Subcutaneous abdominal adipose tissue (tissue), 5 donors: Measurements from ENCODE around the gene CENPE.

Experiments
- H3K27ac ChIP-seq: one replicate; pipeline ENCODE4 v1.7.0; 2013; ENCODE audit warnings: low read depth, mild to moderate bottlenecking, inconsistent platforms, low read length, moderate library complexity
- H3K27me3 ChIP-seq, 5 donors: one replicate each; pipeline ENCODE4 v1.7.0; 2013; ENCODE audit warnings: low read length in 5 of 5, inconsistent platforms in 1 of 5; ENCODE audit not compliant: control insufficient read depth in 5 of 5, insufficient read depth in 4 of 5
- H3K36me3 ChIP-seq, 5 donors: one replicate each; pipeline ENCODE4 v1.7.0; 2013; ENCODE audit warnings: low read length in 5 of 5; ENCODE audit not compliant: control insufficient read depth in 5 of 5, insufficient read depth in 5 of 5
- H3K4me1 ChIP-seq, 5 donors: one replicate each; pipeline ENCODE4 v1.7.0; 2013; ENCODE audit warnings: low read length in 5 of 5, mild to moderate bottlenecking in 3 of 5, moderate library complexity in 1 of 5; ENCODE audit not compliant: control insufficient read depth in 5 of 5, insufficient read depth in 5 of 5
- H3K4me3 ChIP-seq, 5 donors: one replicate each; pipeline ENCODE4 v1.7.0; 2013; ENCODE audit warnings: low read length in 5 of 5, low read depth in 1 of 5
- H3K9ac ChIP-seq, 5 donors: one replicate each; pipeline ENCODE4 v1.7.0; 2013; ENCODE audit warnings: low read length in 5 of 5, mild to moderate bottlenecking in 4 of 5, moderate library complexity in 3 of 5
- H3K9me3 ChIP-seq, 5 donors: one replicate each; pipeline ENCODE4 v1.7.0; 2013; ENCODE audit warnings: low read length in 5 of 5; ENCODE audit not compliant: control insufficient read depth in 5 of 5
- donor health status: healthy.
- donor health status: healthy.
- donor health status: healthy.
- donor health status: healthy.
- donor health status: healthy.

The CENPE gene

GRCh38 chr4:103137446-103137827 lies 60.7 kb downstream of the CENPE start:
- no peak overlapping the region for H3K9ac ChIP-seq

GRCh38 chr4:103136671-103137445 lies 61.3 kb downstream of the CENPE start:
- H3K4me3 ChIP-seq = no peak overlapping the region
- peaks cover 0 to 5% (median 0%) of the 10 kb centered on the region in 5 donors for H3K36me3 ChIP-seq
- H3K27me3 ChIP-seq = no peaks in the 10 kb centered on the region
- H3K9ac ChIP-seq = no peak overlapping the region
- H3K4me1 ChIP-seq = no peaks in the 10 kb centered on the region
- H3K27ac ChIP-seq = no peak overlapping the region
- no peaks in the 10 kb centered on the region for H3K9me3 ChIP-seq

More at GRCh38 chr4:103137446-103137827, 60.7 kb downstream of the CENPE start:
- Histone ChIP-seq H3K4me1 (no peaks in the 10 kb centered on the region), H3K27me3 (no peaks in the 10 kb centered on the region), H3K4me3 (no peak overlapping the region), H3K27ac (no peak overlapping the region), H3K9me3 (no peaks in the 10 kb centered on the region), H3K36me3 (peaks cover 0 to 5% (median 0%) of the 10 kb centered on the region in 5 donors)

- Histone ChIP-seq H3K4me3 (no peak overlapping the region), H3K4me1 (no peaks in the 10 kb centered on the region), H3K27me3 (no peaks in the 10 kb centered on the region), H3K9me3 (peaks cover 0 to 10% (median 0%) of the 10 kb centered on the region in 5 donors), H3K9ac (no peak overlapping the region), H3K27ac (no peak overlapping the region), H3K36me3 (peaks cover 0 to 2% (median 0%) of the 10 kb centered on the region in 5 donors)
These were observed 69.0 kb downstream of the CENPE start for GRCh38 chr4:103129174-103129573.

GRCh38 chr4:103126126-103126525 lies 72.0 kb downstream of the CENPE start:
- Histone ChIP-seq H3K4me1 (no peaks in the 10 kb centered on the region), H3K36me3 (no peaks in the 10 kb centered on the region), H3K9me3 (peaks cover 0 to 10% (median 0%) of the 10 kb centered on the region in 5 donors), H3K9ac (no peak overlapping the region), H3K27ac (no peak overlapping the region), H3K27me3 (no peaks in the 10 kb centered on the region), H3K4me3 (no peak overlapping the region)

- H3K4me1 ChIP-seq = no peaks in the 10 kb centered on the region
- peaks cover 0 to 4% (median 0%) of the 10 kb centered on the region in 5 donors for H3K9me3 ChIP-seq
- H3K27me3 ChIP-seq = no peaks in the 10 kb centered on the region
- H3K36me3 ChIP-seq = no peaks in the 10 kb centered on the region
- no peak overlapping the region for H3K9ac ChIP-seq
- H3K27ac ChIP-seq = no peak overlapping the region
- H3K4me3 ChIP-seq = no peak overlapping the region
These were observed 75.0 kb downstream of the CENPE start for GRCh38 chr4:103123114-103123513.

GRCh38 chr4:103118166-103118565 lies 80.0 kb downstream of the CENPE start:
- Histone ChIP-seq H3K27me3 (no peaks in the 10 kb centered on the region), H3K9me3 (no peaks in the 10 kb centered on the region), H3K9ac (no peak overlapping the region), H3K36me3 (no peaks in the 10 kb centered on the region), H3K27ac (no peak overlapping the region), H3K4me1 (no peaks in the 10 kb centered on the region), H3K4me3 (no peak overlapping the region)

- no peaks in the 10 kb centered on the region for H3K36me3 ChIP-seq
- H3K4me3 ChIP-seq = no peak overlapping the region
- no peaks in the 10 kb centered on the region for H3K27me3 ChIP-seq
- H3K27ac ChIP-seq = no peak overlapping the region
- H3K4me1 ChIP-seq = no peaks in the 10 kb centered on the region
- H3K9ac ChIP-seq = no peak overlapping the region
- no peaks in the 10 kb centered on the region for H3K9me3 ChIP-seq
These were observed 86.5 kb downstream of the CENPE start for GRCh38 chr4:103111598-103111997.

- Histone ChIP-seq H3K4me3 (no peak overlapping the region), H3K9me3 (no peaks in the 10 kb centered on the region), H3K4me1 (no peaks in the 10 kb centered on the region), H3K27me3 (no peaks in the 10 kb centered on the region), H3K36me3 (no peaks in the 10 kb centered on the region), H3K27ac (no peak overlapping the region), H3K9ac (no peak overlapping the region)
These were observed 89.6 kb downstream of the CENPE start for GRCh38 chr4:103108542-103108941.

- H3K9me3 ChIP-seq = no peaks in the 10 kb centered on the region
- H3K27me3 ChIP-seq = no peaks in the 10 kb centered on the region
- no peaks in the 10 kb centered on the region for H3K36me3 ChIP-seq
- no peak overlapping the region for H3K27ac ChIP-seq
- no peaks in the 10 kb centered on the region for H3K4me1 ChIP-seq
- no peak overlapping the region for H3K9ac ChIP-seq
- H3K4me3 ChIP-seq = no peak overlapping the region
These were observed 92.4 kb downstream of the CENPE start for GRCh38 chr4:103105558-103106356.

- Histone ChIP-seq H3K36me3 (no peaks in the 10 kb centered on the region), H3K4me1 (no peaks in the 10 kb centered on the region), H3K9me3 (no peaks in the 10 kb centered on the region), H3K27me3 (no peaks in the 10 kb centered on the region), H3K4me3 (no peak overlapping the region), H3K9ac (no peak overlapping the region), H3K27ac (no peak overlapping the region)
These were observed 93.3 kb downstream of the CENPE start for GRCh38 chr4:103104886-103105285.
